Measurements from ENCODE around the gene RAB9A.
A peak's percentile ranks its signal among the peaks of the same experiment; 100 is the strongest.
"Not testable (repeated sequence)": the region's sequence is repeated elsewhere in the genome, so short reads cannot be mapped to it uniquely, and the experiment has no call there.

RAB9A gene

GRCh38 chrX:13703135-13703534 is 14.2 kb downstream of the RAB9A start:
- DNase-seq, result no peak

- DNase-seq, result no peak
Observed at GRCh38 chrX:13703589-13703988, 14.7 kb downstream of the RAB9A start.

GRCh38 chrX:13711141-13711540 is 22.2 kb downstream of the RAB9A start:
- no peak for DNase-seq

- DNase-seq, result no peak
Observed at GRCh38 chrX:13716455-13716854, 27.5 kb downstream of the RAB9A start.

- DNase-seq, result no peak
Observed at GRCh38 chrX:13716905-13717304, 28.0 kb downstream of the RAB9A start.

- no peak for DNase-seq
Observed at GRCh38 chrX:13717700-13718472, 29.0 kb downstream of the RAB9A start.

GRCh38 chrX:13719192-13719856 is 30.4 kb downstream of the RAB9A start:
- DNase-seq, result no peak

- no peak for DNase-seq
Observed at GRCh38 chrX:13721371-13721770, 32.4 kb downstream of the RAB9A start.

- DNase-seq, result peak; percentile 66
Observed at GRCh38 chrX:13721819-13722519, 33.0 kb downstream of the RAB9A start.

- peak; percentile 55 for DNase-seq
Observed at GRCh38 chrX:13724878-13725277, 36.0 kb downstream of the RAB9A start.

GRCh38 chrX:13726583-13726982 is 37.7 kb downstream of the RAB9A start:
- DNase-seq, result not testable (repeated sequence)

- DNase-seq, result not testable (repeated sequence)
Observed at GRCh38 chrX:13730523-13730922, 41.6 kb downstream of the RAB9A start.

GRCh38 chrX:13732246-13733067 is 43.5 kb downstream of the RAB9A start:
- DNase-seq, result no peak

GRCh38 chrX:13733506-13733905 is 44.6 kb downstream of the RAB9A start:
- DNase-seq, result no peak

- peak; percentile 82 for DNase-seq
Observed at GRCh38 chrX:13734278-13735172, 45.6 kb downstream of the RAB9A start, which contains the start of the genes OFD1 and TRAPPC2. TSS of gene OFD1 (plus strand) at chrX:13734748. CDS start at chrX:13735072, 324 bp downstream. TSS of gene TRAPPC2 (minus strand) at chrX:13734620. CDS start at chrX:13719963, 14,657 bp downstream.

GRCh38 chrX:13741695-13742094 is 52.8 kb downstream of the RAB9A start:
- no peak for DNase-seq

- DNase-seq, result no peak
Observed at GRCh38 chrX:13742397-13743176, 53.7 kb downstream of the RAB9A start.

GRCh38 chrX:13747836-13748235 is 58.9 kb downstream of the RAB9A start:
- DNase-seq, result peak; percentile 37

- no peak for DNase-seq
Observed at GRCh38 chrX:13748486-13748885, 59.6 kb downstream of the RAB9A start.

- peak; percentile 43 for DNase-seq
Observed at GRCh38 chrX:13750204-13750603, 61.3 kb downstream of the RAB9A start.

GRCh38 chrX:13750812-13751211 is 61.9 kb downstream of the RAB9A start:
- no peak for DNase-seq
